Common myeloid progenitor, CD34-positive (primary cell): ENCODE results near the gene SUCO.

ENCODE experiments used
- CTCF ChIA-PET: fragments of 350-600 bp; sonication (Branson Sonifier 250); formaldehyde crosslinking; loops from one replicate; lab custom pipeline; 2021; ENCODE audit warnings: antibody characterized with exemption; lab: Charles Lee
- POLR2A ChIA-PET: fragments of 350-600 bp; sonication (Branson Sonifier 250); formaldehyde crosslinking; loops from one replicate; lab custom pipeline; 2021; ENCODE audit warnings: antibody characterized with exemption; lab: Charles Lee
- DNase-seq, 3 donors: peaks; one replicate each; pipeline versions ENCODE4 v3.0.0 to v3.0.0-alpha.2; 2013
- H3K27ac ChIP-seq, 2 experiments: 1 replicate in 1 of 2; 2 replicates in 1 of 2; pipeline ENCODE4 v1.7.0; 2013; ENCODE audit warnings: inconsistent platforms in 2 of 2, low read length in 2 of 2, mild to moderate bottlenecking in 2 of 2, low read depth in 1 of 2, moderate library complexity in 1 of 2; ENCODE audit not compliant: severe bottlenecking in 2 of 2, insufficient read depth in 1 of 2, poor library complexity in 1 of 2
- H3K27me3 ChIP-seq, 5 experiments: replicated peaks in 2 of 5; 1 replicate in 3 of 5; 2 replicates in 2 of 5; pipeline versions ENCODE4 v1.6.1 to v1.7.0; 2013; ENCODE audit warnings: low read length in 4 of 5, mild to moderate bottlenecking in 2 of 5, moderate library complexity in 2 of 5, inconsistent platforms in 1 of 5; ENCODE audit not compliant: insufficient read depth in 5 of 5, control insufficient read depth in 4 of 5
- H3K36me3 ChIP-seq, 4 experiments: 1 replicate in 2 of 4; 2 replicates in 2 of 4; pipeline versions ENCODE4 v1.6.1 to v1.7.0; 2013; ENCODE audit warnings: low read length in 3 of 4, control low read depth in 1 of 4, mild to moderate bottlenecking in 1 of 4; ENCODE audit not compliant: control insufficient read depth in 4 of 4, insufficient read depth in 4 of 4
- H3K4me1 ChIP-seq, 4 experiments: 1 replicate in 3 of 4; 2 replicates in 1 of 4; pipeline versions ENCODE4 v1.6.1 to v1.7.1; 2013; ENCODE audit warnings: low read length in 3 of 4, mild to moderate bottlenecking in 3 of 4, control low read depth in 1 of 4, inconsistent platforms in 1 of 4, moderate library complexity in 1 of 4; ENCODE audit not compliant: control insufficient read depth in 4 of 4, insufficient read depth in 4 of 4; ENCODE audit errors: control extremely low read depth in 1 of 4
- H3K4me3 ChIP-seq, 7 experiments: 1 replicate in 4 of 7; 2 replicates in 3 of 7; pipeline versions ENCODE4 v1.5.1 to v1.7.0; 2013; ENCODE audit warnings: mild to moderate bottlenecking in 7 of 7, low read length in 6 of 7, moderate library complexity in 6 of 7, inconsistent platforms in 2 of 7, low read depth in 2 of 7, control low read depth in 1 of 7; ENCODE audit not compliant: insufficient read depth in 4 of 7, control insufficient read depth in 1 of 7; ENCODE audit errors: extremely low read depth in 1 of 7
- H3K9me3 ChIP-seq, 5 experiments: 1 replicate in 4 of 5; 2 replicates in 1 of 5; pipeline versions ENCODE4 v1.6.1 to v1.7.1; 2013; ENCODE audit warnings: low read length in 4 of 5, mild to moderate bottlenecking in 2 of 5, inconsistent platforms in 1 of 5, low read depth in 1 of 5, moderate library complexity in 1 of 5; ENCODE audit not compliant: control insufficient read depth in 4 of 5, insufficient read depth in 2 of 5; ENCODE audit errors: control extremely low read depth in 1 of 5
- WGBS: methylation state at CpG from one replicate; pipeline ENCODE4 v1.1.5; 2013; ENCODE audit not compliant: insufficient coverage; 5-methylcytosine and 5-hydroxymethylcytosine counted together

Gene SUCO

DNA sequence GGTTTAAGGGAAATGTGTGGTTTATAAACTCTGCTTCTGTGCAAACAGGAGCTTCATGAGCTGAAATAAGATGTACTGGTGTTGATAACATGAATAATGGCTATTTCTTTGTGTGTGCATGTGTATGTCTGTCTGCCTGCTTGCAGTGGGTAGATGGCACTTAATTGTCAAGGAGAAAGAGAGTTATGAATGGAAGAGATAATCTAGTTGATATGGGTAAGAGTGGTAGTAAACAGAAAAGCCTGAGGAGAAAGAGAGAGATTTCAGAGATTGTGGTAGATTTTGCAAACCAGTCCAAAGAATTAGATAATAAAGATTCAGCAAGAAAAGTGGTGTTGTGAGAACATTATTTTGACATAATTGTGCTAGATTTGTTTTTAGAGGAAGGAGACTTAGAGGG lies 7.7 kb downstream of the SUCO start:
- ChIA-PET POLR2A (no interaction called here), CTCF (interaction anchor here (1.9 kb wide), 1 partner anchor 90 kb away, joined by 4 read pairs; no protein-coding TSS in a partner anchor)
- no peak for DNase-seq
- no peaks in the 10 kb centered on the region for H3K36me3 ChIP-seq
- H3K4me1 ChIP-seq, result peaks cover 10 to 29% (median 18%) of the 10 kb centered on the region in 4 experiments
- H3K27ac ChIP-seq, result no peak overlapping the region
- no peaks in the 10 kb centered on the region for H3K27me3 ChIP-seq
- no peak overlapping the region for H3K4me3 ChIP-seq
- no peaks in the 10 kb centered on the region for H3K9me3 ChIP-seq

DNA sequence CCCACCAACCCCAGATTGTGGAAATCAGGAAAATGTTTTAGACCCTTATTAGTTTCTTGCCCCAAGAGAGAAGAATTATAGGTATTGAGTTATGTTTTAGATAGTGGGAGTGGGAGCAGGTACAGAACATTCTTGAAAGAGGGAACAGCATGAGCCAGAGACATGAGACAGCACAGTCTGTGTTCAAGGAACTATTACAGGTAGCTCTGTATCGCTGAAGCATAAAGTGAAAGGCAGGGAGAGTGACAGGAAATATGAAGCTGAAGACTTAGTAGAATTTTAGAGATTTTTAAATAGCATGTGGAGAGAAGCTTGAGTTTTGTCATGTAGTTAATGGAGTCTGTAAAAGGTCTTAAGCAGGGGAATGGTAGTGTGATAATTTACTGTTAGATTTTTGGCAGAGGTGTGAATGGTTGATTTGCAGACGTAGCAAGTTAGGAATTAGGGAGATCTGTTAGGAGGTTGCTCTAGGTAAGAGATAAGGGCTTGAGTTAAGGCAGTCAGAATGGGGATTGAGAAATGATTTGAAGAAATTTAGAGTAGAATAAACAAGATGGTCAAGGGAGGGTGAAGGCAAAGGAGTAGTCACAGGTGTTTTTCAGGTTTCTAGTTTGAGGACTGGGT lies 11.6 kb downstream of the SUCO start:
- Histone ChIP-seq H3K27me3 (no peaks in the 10 kb centered on the region), H3K4me1 (peaks cover 5 to 30% (median 14%) of the 10 kb centered on the region in 4 experiments), H3K27ac (no peak overlapping the region), H3K36me3 (no peaks in the 10 kb centered on the region), H3K4me3 (no peak overlapping the region), H3K9me3 (no peaks in the 10 kb centered on the region)
- POLR2A ChIA-PET, result interaction anchor here (0.8 kb wide), 1 partner anchor 8 kb away, joined by 3 read pairs; no protein-coding TSS in a partner anchor
- CTCF ChIA-PET, result interaction anchor here (0.6 to 2.4 kb wide), 3 partner anchors 9 to 115 kb away, joined by 3 to 8 read pairs (median 3); no protein-coding TSS in a partner anchor
- 86% methylated on average over 2 of the region's 2 CpGs for WGBS
- no peak for DNase-seq

DNA sequence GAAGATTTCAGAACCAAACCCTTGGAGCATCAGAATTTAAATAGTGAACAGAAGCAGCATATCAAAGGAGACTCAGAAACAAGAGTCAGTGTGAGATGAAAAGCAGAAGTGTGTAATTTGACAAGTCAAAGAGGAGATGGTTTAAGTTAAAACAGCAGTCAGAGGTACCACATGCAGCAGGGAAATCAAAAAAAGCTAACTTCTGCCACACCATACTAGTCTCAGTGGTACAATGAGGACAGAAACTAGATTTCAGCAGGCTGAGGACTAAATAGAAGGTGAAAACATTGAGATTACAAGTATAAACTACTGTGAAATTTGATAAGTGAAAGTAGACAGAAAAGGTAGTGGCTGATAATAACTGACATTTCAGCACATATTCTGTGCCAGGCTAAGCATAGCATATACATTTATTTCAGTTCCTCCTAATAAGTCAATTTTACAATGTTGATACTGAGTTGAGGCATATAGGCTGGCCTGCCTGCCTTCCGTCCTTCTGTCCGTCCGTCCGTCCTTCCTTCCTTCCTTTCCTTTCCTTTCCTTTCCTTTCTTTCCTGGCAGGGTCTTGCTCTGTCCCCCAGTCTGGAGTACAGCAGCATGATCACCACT lies 12.6 kb downstream of the SUCO start:
- WGBS, result 100% methylated on average over 4 of the region's 4 CpGs
- CTCF ChIA-PET, result interaction anchor here (1.3 to 2.4 kb wide), 3 partner anchors 8 to 116 kb away, joined by 3 to 8 read pairs (median 3); no protein-coding TSS in a partner anchor
- Histone ChIP-seq H3K4me3 (no peak overlapping the region), H3K27me3 (no peaks in the 10 kb centered on the region), H3K4me1 (peaks cover 3 to 26% (median 9%) of the 10 kb centered on the region in 4 experiments), H3K27ac (no peak overlapping the region), H3K36me3 (no peaks in the 10 kb centered on the region), H3K9me3 (no peaks in the 10 kb centered on the region)
- POLR2A ChIA-PET, result interaction anchor here (0.8 kb wide), 1 partner anchor 9 kb away, joined by 3 read pairs; no protein-coding TSS in a partner anchor
- peak in 2 of 3 donors; percentile 31 to 43 for DNase-seq

DNA sequence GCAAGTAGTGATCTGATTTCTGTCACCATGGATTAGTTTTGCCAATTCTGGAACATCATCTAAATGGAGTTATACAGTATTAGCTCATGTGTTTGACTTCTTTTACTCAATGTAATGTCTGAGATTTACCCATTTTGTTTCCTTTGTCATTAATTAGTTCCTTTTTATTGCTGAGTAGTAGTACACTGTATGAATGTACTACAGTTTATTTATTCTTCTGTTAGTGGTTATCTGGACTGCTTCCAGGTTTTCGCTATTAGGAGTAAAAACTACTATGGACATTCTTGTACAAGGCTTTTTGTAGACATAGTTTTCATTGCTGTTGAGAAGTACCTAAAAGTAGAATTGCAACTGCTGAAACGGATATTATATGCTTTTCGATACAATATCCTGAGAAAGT lies 14.1 kb downstream of the SUCO start:
- H3K27me3 ChIP-seq, result no peaks in the 10 kb centered on the region
- ChIA-PET POLR2A (no interaction called here), CTCF (interaction anchor here (0.9 kb wide), 1 partner anchor 9 kb away, joined by 3 read pairs; no protein-coding TSS in a partner anchor)
- no peaks in the 10 kb centered on the region for H3K9me3 ChIP-seq
- no peak overlapping the region for H3K27ac ChIP-seq
- H3K4me1 ChIP-seq, result peaks cover 0 to 23% (median 6%) of the 10 kb centered on the region in 4 experiments
- whole genome bisulfite sequencing, result 100% methylated on average over 2 of the region's 3 CpGs
- no peaks in the 10 kb centered on the region for H3K36me3 ChIP-seq
- DNase-seq, result no peak
- no peak overlapping the region for H3K4me3 ChIP-seq

DNA sequence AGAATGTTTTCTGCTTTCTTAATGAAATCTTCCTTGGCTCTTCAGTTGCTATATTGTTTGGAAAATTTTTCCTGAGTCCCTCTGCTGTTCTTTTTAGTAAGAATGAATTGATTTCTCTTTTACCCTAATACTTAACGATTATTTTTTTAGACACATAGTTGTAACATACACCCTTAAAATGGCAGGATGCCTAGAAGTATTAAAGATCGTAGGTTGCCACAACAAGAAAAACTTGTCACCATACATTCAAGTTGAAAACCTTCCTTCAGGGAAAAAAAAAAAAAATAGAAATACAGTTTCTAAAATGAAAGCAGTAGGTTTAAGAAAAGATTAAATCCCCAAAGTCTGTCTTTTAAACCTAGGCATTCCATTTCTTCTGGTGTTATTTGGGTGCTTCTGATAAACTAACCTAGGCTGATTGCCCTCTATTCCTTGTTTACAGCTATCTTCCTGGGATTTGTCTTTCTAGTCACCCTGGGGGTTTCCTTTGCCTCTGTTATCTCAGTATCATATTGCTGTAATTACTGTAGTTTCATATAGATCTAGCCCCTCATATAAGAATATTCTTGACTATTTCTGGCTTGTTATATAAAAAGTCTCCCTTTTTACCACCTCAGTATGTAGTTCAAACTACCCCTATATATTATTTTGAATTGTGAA lies 16.8 kb downstream of the SUCO start:
- CTCF ChIA-PET, result no interaction called here
- no peak overlapping the region for H3K27ac ChIP-seq
- POLR2A ChIA-PET, result no interaction called here
- WGBS, result no CpG with 5 or more reads among the region's 2 CpGs
- peaks cover 0 to 12% (median 4%) of the 10 kb centered on the region in 4 experiments for H3K4me1 ChIP-seq
- DNase-seq, result no peak
- H3K27me3 ChIP-seq, result no peaks in the 10 kb centered on the region
- H3K36me3 ChIP-seq, result no peaks in the 10 kb centered on the region
- H3K4me3 ChIP-seq, result no peak overlapping the region
- H3K9me3 ChIP-seq, result no peaks in the 10 kb centered on the region

DNA sequence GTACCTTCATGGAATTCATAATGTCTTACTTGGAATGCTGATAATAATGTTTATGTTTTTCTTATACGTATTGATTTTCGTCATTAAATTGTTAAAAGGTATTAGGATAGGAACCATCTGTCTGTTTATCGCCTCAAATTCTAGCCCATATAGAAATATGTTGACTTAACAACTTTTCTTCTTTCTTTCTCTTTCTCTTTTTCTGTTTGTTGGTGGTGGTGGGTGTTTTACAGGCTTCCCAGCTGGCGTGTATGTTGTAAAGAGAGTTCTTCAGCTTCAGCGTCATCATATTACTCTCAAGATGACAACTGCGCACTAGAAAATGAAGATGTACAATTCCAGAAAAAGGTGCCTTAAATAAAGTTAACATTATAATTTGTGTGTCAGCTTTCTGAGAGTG lies 18.3 kb downstream of the SUCO start:
- CTCF ChIA-PET, result no interaction called here
- H3K27me3 ChIP-seq, result no peaks in the 10 kb centered on the region
- no peak for DNase-seq
- peaks cover 4 to 11% (median 7%) of the 10 kb centered on the region in 4 experiments for H3K36me3 ChIP-seq
- no peak overlapping the region for H3K27ac ChIP-seq
- no CpG with 5 or more reads among the region's 6 CpGs for WGBS
- H3K4me3 ChIP-seq, result no peak overlapping the region
- H3K9me3 ChIP-seq, result no peaks in the 10 kb centered on the region
- H3K4me1 ChIP-seq, result peaks cover 0 to 6% (median 0%) of the 10 kb centered on the region in 4 experiments
- POLR2A ChIA-PET, result no interaction called here
